Cerebellar nuclear complex (tissue), 1 donor: ENCODE results near the gene BOLA2B.

Source experiments
- DNase-seq, 2 experiments: peaks; one replicate each; lab custom pipeline; 2025; lab: John Stamatoyannopoulos, UW

Gene BOLA2B

GRCh38 chr16:30143347-30143702, 50.1 kb downstream of the BOLA2B start:
- DNase-seq, result no peak
